ENCODE measurements around the gene VGF. TPM values are rescaled to one million over a fixed set of nuclear protein-coding genes. Genes with fewer than 3 reads are reported as not detected.

The VGF gene
- total and polyA plus RNA-seq, 2 experiments from 2014 or later = 3.0 to 4.4 TPM

DNA sequence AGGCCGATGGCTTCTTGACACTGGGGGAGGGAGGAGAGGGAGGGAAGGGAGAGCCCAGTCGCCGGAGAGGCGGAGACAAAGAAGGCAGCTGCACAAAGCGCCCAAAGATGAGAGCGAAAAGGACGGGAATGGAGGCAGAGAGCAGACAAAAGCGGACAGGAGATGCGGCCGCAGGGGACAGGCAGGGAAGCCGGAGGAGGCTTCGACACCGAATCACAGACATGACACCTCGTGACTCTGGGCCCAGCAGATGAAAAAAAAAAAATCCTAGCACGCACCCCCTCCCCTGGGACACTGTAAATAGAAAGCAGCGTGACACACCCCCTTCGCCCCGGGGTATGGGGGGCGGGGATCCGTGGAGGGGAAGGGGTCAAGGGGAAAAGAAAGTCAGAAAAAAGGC lies 13.7 kb upstream of the VGF start (continued):
- TF ChIP-seq ZNF462 (CRISPR knock-in tag; IDR thresholded peaks at IDR 0.05) (no peak), POLR2AphosphoS5 (IDR thresholded peaks at IDR 0.05; ENCODE audit: low read depth) (no peak), CREB1 (CRISPR knock-in tag; IDR thresholded peaks at IDR 0.05; ENCODE audit: low read depth) (no peak), EZH2 (IDR thresholded peaks at IDR 0.05; ENCODE audit: low read depth, unreplicated experiment) (no peak)
- TF ChIP-seq, protein P1, sequence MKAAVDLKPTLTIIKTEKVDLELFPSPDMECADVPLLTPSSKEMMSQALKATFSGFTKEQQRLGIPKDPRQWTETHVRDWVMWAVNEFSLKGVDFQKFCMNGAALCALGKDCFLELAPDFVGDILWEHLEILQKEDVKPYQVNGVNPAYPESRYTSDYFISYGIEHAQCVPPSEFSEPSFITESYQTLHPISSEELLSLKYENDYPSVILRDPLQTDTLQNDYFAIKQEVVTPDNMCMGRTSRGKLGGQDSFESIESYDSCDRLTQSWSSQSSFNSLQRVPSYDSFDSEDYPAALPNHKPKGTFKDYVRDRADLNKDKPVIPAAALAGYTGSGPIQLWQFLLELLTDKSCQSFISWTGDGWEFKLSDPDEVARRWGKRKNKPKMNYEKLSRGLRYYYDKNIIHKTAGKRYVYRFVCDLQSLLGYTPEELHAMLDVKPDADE (IDR thresholded peaks at IDR 0.05) = no peak

- DNase-seq (ENCODE audit: low spot score) = no peak
- no peaks in the 10 kb centered on the region for H3K36me3 Mint-ChIP-seq (ENCODE audit: low read depth)
- peaks cover 83% of the 10 kb centered on the region for H3K27me3 Mint-ChIP-seq (ENCODE audit: insufficient read depth, low read depth, poor library complexity)
- H3K36me3 ChIP-seq (ENCODE audit: insufficient read depth) = no peaks in the 10 kb centered on the region; the same call in 1 of the 2 replicates
- H3K27me3 ChIP-seq (ENCODE audit: insufficient read depth) = peaks cover 90% of the 10 kb centered on the region
- no peak overlapping the region for H3K27ac Mint-ChIP-seq
- peaks cover 4% of the 10 kb centered on the region; the same call in 2 of the 3 replicates for H3K9me3 Mint-ChIP-seq
- H3K4me3 ChIP-seq = no peak overlapping the region
- peaks cover 9% of the 10 kb centered on the region; the same call in 1 of the 2 replicates for H3K4me1 ChIP-seq (ENCODE audit: insufficient read depth)
- H3K4me3 Mint-ChIP-seq = no peak overlapping the region
- H3K9me2 ChIP-seq (ENCODE audit: insufficient read depth) = no peaks in the 10 kb centered on the region
- ATAC-seq = no peak
- H3F3A ChIP-seq (replicated peaks; ENCODE audit: low read depth) = peaks cover 14% of the 10 kb centered on the region
- no peaks in the 10 kb centered on the region for H3K79me2 ChIP-seq (replicated peaks; ENCODE audit: insufficient read depth)
- H4K20me1 ChIP-seq (replicated peaks; ENCODE audit: insufficient read depth) = no peaks in the 10 kb centered on the region
- no peak overlapping the region for H3K4me2 ChIP-seq
- no peak overlapping the region for H2AFZ ChIP-seq
- peaks cover 25% of the 10 kb centered on the region for H3K4me1 Mint-ChIP-seq
- no peak overlapping the region for H3K27ac ChIP-seq (ENCODE audit: low read depth)
- TF ChIP-seq ZNF462 (CRISPR knock-in tag; IDR thresholded peaks at IDR 0.05) = no peak
- TF ChIP-seq ZNF331 (CRISPR knock-in tag; IDR thresholded peaks at IDR 0.05; ENCODE audit: low read depth) = no peak
- no peak for TF ChIP-seq POLR2AphosphoS5 (IDR thresholded peaks at IDR 0.05; ENCODE audit: low read depth)
Measured at GRCh38 chr7:101177644-101178043, 12.3 kb upstream of the VGF start.
